HepG2 (cell line): ENCODE measurements around the gene RDH16. TPM values are rescaled to one million over a fixed set of nuclear protein-coding genes. Genes with fewer than 3 reads are reported as not detected.

Experiments
- ARID3A ChIP-seq: IDR thresholded peaks from 2 replicates; pipeline ENCODE4 v1.6.1; 2012; ENCODE audit warnings: low read depth, low read length, improper control_type of control experiment
- GRHL1 ChIP-seq: sonication (generic); formaldehyde crosslinking; conservative IDR thresholded peaks from 2 replicates; pipeline ENCODE4 v1.8.0; 2022; ENCODE audit warnings: missing genetic modification reagents
- MBNL3 ChIP-seq: fragments of 250-450 bp; sonication (Bioruptor Pico); conservative IDR thresholded peaks from 2 replicates; pipeline ENCODE4 v1.8.0; 2022; ENCODE audit warnings: mild to moderate bottlenecking, inconsistent platforms
- MTERF4 ChIP-seq: sonication (generic); formaldehyde crosslinking; IDR thresholded peaks from 2 replicates; pipeline ENCODE4 v1.8.0; 2023; ENCODE audit warnings: mild to moderate bottlenecking, missing genetic modification reagents
- MTF2 ChIP-seq: sonication (generic); formaldehyde crosslinking; IDR thresholded peaks from 2 replicates; pipeline ENCODE4 v1.5.0; 2020; ENCODE audit warnings: missing genetic modification reagents, borderline replicate concordance
- PHF21A ChIP-seq: sonication (generic); formaldehyde crosslinking; IDR thresholded peaks from 2 replicates; pipeline ENCODE4 v1.5.0; 2020; ENCODE audit warnings: mild to moderate bottlenecking, missing genetic modification reagents
- PITX1 ChIP-seq: sonication (generic); formaldehyde crosslinking; IDR thresholded peaks from 2 replicates; pipeline ENCODE4 v1.5.1; 2020; ENCODE audit warnings: mild to moderate bottlenecking, missing genetic modification reagents
- TFDP1 ChIP-seq: IDR thresholded peaks from 2 replicates; pipeline ENCODE4 v1.6.1; 2016; ENCODE audit warnings: missing compliant biosample characterization, missing genetic modification reagents, borderline replicate concordance
- TOPORS ChIP-seq: sonication (generic); formaldehyde crosslinking; IDR thresholded peaks from 2 replicates; pipeline ENCODE4 v1.8.0; 2023; ENCODE audit warnings: mild to moderate bottlenecking, missing genetic modification reagents
- ZBTB8A ChIP-seq: sonication (generic); formaldehyde crosslinking; IDR thresholded peaks from 2 replicates; pipeline ENCODE4 v1.4.0; 2020; ENCODE audit warnings: mild to moderate bottlenecking, low read depth, missing genetic modification reagents, borderline replicate concordance
- ZNF160 ChIP-seq: sonication (generic); formaldehyde crosslinking; IDR thresholded peaks from 2 replicates; pipeline ENCODE4 v1.8.0; 2022; ENCODE audit warnings: mild to moderate bottlenecking, inconsistent platforms, missing genetic modification reagents
- ZNF367 ChIP-seq: sonication (generic); formaldehyde crosslinking; IDR thresholded peaks from 2 replicates; pipeline ENCODE4 v1.4.0; 2020; ENCODE audit warnings: missing genetic modification reagents, borderline replicate concordance
- ZNF468 ChIP-seq: sonication (generic); formaldehyde crosslinking; IDR thresholded peaks from 2 replicates; pipeline ENCODE4 v1.8.0; 2022; ENCODE audit warnings: mild to moderate bottlenecking, moderate library complexity, missing genetic modification reagents
- ZNF616 ChIP-seq: sonication (generic); formaldehyde crosslinking; IDR thresholded peaks from 2 replicates; pipeline ENCODE4 v1.5.0; 2020; ENCODE audit warnings: low read depth, mild to moderate bottlenecking, missing genetic modification reagents
- ZNF710 ChIP-seq: sonication (generic); formaldehyde crosslinking; IDR thresholded peaks from 2 replicates; pipeline ENCODE4 v1.5.0; 2020; ENCODE audit warnings: mild to moderate bottlenecking, missing genetic modification reagents, borderline replicate concordance
- ZNF724P ChIP-seq: sonication (generic); formaldehyde crosslinking; IDR thresholded peaks from 2 replicates; pipeline ENCODE4 v1.8.0; 2022; ENCODE audit warnings: missing genetic modification reagents, borderline replicate concordance
- ZNF816 ChIP-seq: sonication (generic); formaldehyde crosslinking; IDR thresholded peaks from 2 replicates; pipeline ENCODE4 v1.8.0; 2022; ENCODE audit warnings: missing genetic modification reagents, mild to moderate bottlenecking, borderline replicate concordance
- ZSCAN21 ChIP-seq: sonication (generic); formaldehyde crosslinking; IDR thresholded peaks from 2 replicates; pipeline ENCODE4 v1.8.0; 2022; ENCODE audit warnings: mild to moderate bottlenecking, missing genetic modification reagents, moderate library complexity, borderline replicate concordance
- polyA plus RNA-seq, 8 experiments: library from polyadenylated mRNA; depleted of rRNA in 3 of 8; stranded (reverse) in 7 of 8; unstranded in 1 of 8; fragments of >200 nt; fragmentation: Illumina TruSeq in 4 of 8; extraction: Trizol in 4 of 8; gene quantifications; 2 replicates each; pipeline versions ENCODE4 v1.2.1 to v1.2.3, GENCODE V29; 2011 to 2016; ENCODE audit warnings: low read depth in 4 of 8, missing spikeins in 1 of 8, mixed read lengths in 1 of 8; ENCODE audit not compliant: insufficient read depth in 1 of 8
- total RNA-seq, 5 experiments: library from RNA; depleted of rRNA; stranded (reverse); fragments of >200 nt; fragmentation: Illumina TruSeq; extraction: Trizol; gene quantifications; 2 replicates each; pipeline ENCODE4 v1.2.3, GENCODE V29; 2016; ENCODE audit warnings: low read depth in 1 of 5
- TF ChIP-seq, protein P1 (sequence below): sonication (generic); formaldehyde crosslinking; IDR thresholded peaks from 2 replicates; pipeline ENCODE4 v1.4.0; 2020; ENCODE audit warnings: missing genetic modification reagents, borderline replicate concordance

Gene RDH16
- total and polyA plus RNA-seq, 2 of the 13 experiments (the other 11 are each of a cell fraction or from before 2014, with no cell fraction given), result 0.05 to 0.13 TPM

GRCh38 chr12:57001448-57001906 lies 44.1 kb upstream of the RDH16 start (continued):
- no peak for TF ChIP-seq GRHL1 (CRISPR knock-in tag)
- 0 out of 2 replicates have a peak, but pooled peaks have one; percentile 64 for TF ChIP-seq MTERF4 (CRISPR knock-in tag)
- TF ChIP-seq ZNF710 (CRISPR knock-in tag), result no peak
- TF ChIP-seq PHF21A, result 0 out of 2 replicates have a peak, but pooled peaks have one; percentile 59
- no peak for TF ChIP-seq ZSCAN21 (CRISPR knock-in tag)
- no peak for TF ChIP-seq MTF2 (CRISPR knock-in tag)
- no peak for TF ChIP-seq ZNF816
- no peak for TF ChIP-seq ZNF724P (CRISPR knock-in tag)
- TF ChIP-seq, protein P1, sequence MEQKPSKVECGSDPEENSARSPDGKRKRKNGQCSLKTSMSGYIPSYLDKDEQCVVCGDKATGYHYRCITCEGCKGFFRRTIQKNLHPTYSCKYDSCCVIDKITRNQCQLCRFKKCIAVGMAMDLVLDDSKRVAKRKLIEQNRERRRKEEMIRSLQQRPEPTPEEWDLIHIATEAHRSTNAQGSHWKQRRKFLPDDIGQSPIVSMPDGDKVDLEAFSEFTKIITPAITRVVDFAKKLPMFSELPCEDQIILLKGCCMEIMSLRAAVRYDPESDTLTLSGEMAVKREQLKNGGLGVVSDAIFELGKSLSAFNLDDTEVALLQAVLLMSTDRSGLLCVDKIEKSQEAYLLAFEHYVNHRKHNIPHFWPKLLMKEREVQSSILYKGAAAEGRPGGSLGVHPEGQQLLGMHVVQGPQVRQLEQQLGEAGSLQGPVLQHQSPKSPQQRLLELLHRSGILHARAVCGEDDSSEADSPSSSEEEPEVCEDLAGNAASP, result peak; percentile 63
- TF ChIP-seq ZNF160, result no peak
- TF ChIP-seq ARID3A, result peak; percentile 78
- peak; percentile 62; the same call in 1 of the 2 replicates for TF ChIP-seq ZNF367 (CRISPR knock-in tag)
- TF ChIP-seq TFDP1, result peak; percentile 35; the same call in 1 of the 2 replicates
- no peak for TF ChIP-seq ZBTB8A (CRISPR knock-in tag)
- TF ChIP-seq MBNL3 (CRISPR knock-in tag), result no peak
- no peak for TF ChIP-seq TOPORS (CRISPR knock-in tag)
- TF ChIP-seq ZNF616 (CRISPR knock-in tag), result no peak
- peak; percentile 92 for TF ChIP-seq PITX1 (CRISPR knock-in tag)
- TF ChIP-seq ZNF468 (CRISPR knock-in tag), result no peak
